BJ (cell line): Measurements from ENCODE around the gene C6orf89. TPM values are rescaled to one million over a fixed set of nuclear protein-coding genes. Genes with fewer than 3 reads are reported as not detected.

Experiments
- CTCF ChIA-PET: fragments of 350-600 bp; formaldehyde crosslinking; extraction: SDS; loops from one replicate; lab custom pipeline; 2021; ENCODE audit warnings: antibody characterized with exemption, inconsistent platforms; lab: Yijun Ruan, JAX
- POLR2A ChIA-PET: fragments of 300-600 bp; sonication (Branson Sonifier 250); formaldehyde crosslinking; extraction: SDS; loops from one replicate; lab custom pipeline; 2021; ENCODE audit warnings: antibody characterized with exemption; lab: Charles Lee
- DNase-seq: peaks from one replicate; pipeline ENCODE4 v3.0.0-alpha.2; 2011; ENCODE audit warnings: low read depth
- H3K27me3 ChIP-seq: 2 replicates; pipeline ENCODE4 v1.6.0; 2011; ENCODE audit warnings: low read length; ENCODE audit not compliant: control insufficient read depth, insufficient read depth
- H3K36me3 ChIP-seq: 2 replicates; pipeline ENCODE4 v1.5.1; 2011; ENCODE audit warnings: low read length; ENCODE audit not compliant: control insufficient read depth, insufficient read depth
- H3K4me3 ChIP-seq: 2 replicates; pipeline ENCODE4 v1.5.1; 2011; ENCODE audit warnings: low read depth, mild to moderate bottlenecking, control low read depth, low read length
- polyA plus RNA-seq: library from polyadenylated mRNA; depleted of rRNA; stranded (reverse); fragments of >200 nt; gene quantifications from 2 replicates; pipeline ENCODE4 v1.2.3, GENCODE V29; 2011
- TF ChIP-seq, protein P1 (sequence below): IDR thresholded peaks from 2 replicates; pipeline ENCODE4 v1.5.1; 2011; ENCODE audit warnings: low read depth, mild to moderate bottlenecking, control low read depth, inconsistent platforms, low read length, moderate library complexity; ENCODE audit not compliant: insufficient read depth

Gene C6orf89
- polyA plus RNA-seq, 1 experiment, result 66.0 TPM

- Histone ChIP-seq H3K36me3 (no peaks in the 10 kb centered on the region), H3K4me3 (no peak overlapping the region), H3K27me3 (peaks cover 13% of the 10 kb centered on the region)
- no peak for DNase-seq
- ChIA-PET POLR2A (no interaction called here), CTCF (interaction anchor here (0.9 to 2.3 kb wide), 3 partner anchors 9 to 77 kb away, joined by 3 to 10 read pairs (median 6); partner anchors contain the start of gene PPIL1)
- TF ChIP-seq, protein P1, sequence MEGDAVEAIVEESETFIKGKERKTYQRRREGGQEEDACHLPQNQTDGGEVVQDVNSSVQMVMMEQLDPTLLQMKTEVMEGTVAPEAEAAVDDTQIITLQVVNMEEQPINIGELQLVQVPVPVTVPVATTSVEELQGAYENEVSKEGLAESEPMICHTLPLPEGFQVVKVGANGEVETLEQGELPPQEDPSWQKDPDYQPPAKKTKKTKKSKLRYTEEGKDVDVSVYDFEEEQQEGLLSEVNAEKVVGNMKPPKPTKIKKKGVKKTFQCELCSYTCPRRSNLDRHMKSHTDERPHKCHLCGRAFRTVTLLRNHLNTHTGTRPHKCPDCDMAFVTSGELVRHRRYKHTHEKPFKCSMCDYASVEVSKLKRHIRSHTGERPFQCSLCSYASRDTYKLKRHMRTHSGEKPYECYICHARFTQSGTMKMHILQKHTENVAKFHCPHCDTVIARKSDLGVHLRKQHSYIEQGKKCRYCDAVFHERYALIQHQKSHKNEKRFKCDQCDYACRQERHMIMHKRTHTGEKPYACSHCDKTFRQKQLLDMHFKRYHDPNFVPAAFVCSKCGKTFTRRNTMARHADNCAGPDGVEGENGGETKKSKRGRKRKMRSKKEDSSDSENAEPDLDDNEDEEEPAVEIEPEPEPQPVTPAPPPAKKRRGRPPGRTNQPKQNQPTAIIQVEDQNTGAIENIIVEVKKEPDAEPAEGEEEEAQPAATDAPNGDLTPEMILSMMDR, result no peak
Measured at GRCh38 chr6:36843170-36843569, 42.6 kb upstream of the C6orf89 start.

GRCh38 chr6:36844232-36845170 lies 41.3 kb upstream of the C6orf89 start:
- TF ChIP-seq, protein P1, result no peak
- ChIA-PET POLR2A (no interaction called here), CTCF (interaction anchor here (2.3 kb wide), 1 partner anchor 78 kb away, joined by 6 read pairs; no protein-coding TSS in a partner anchor)
- Histone ChIP-seq H3K4me3 (no peak overlapping the region), H3K36me3 (no peaks in the 10 kb centered on the region), H3K27me3 (peaks cover 4% of the 10 kb centered on the region; the same call in 1 of the 2 replicates)
- DNase-seq, result no peak

- DNase-seq, result no peak
- TF ChIP-seq, protein P1, result no peak
- H3K36me3 ChIP-seq, result no peaks in the 10 kb centered on the region
- CTCF ChIA-PET, result interaction anchor here (2.3 kb wide), 1 partner anchor 79 kb away, joined by 6 read pairs; no protein-coding TSS in a partner anchor
- no peak overlapping the region for H3K4me3 ChIP-seq
- POLR2A ChIA-PET, result no interaction called here
- peaks cover 2% of the 10 kb centered on the region; the same call in 1 of the 2 replicates for H3K27me3 ChIP-seq
Measured at GRCh38 chr6:36845233-36845632, 40.5 kb upstream of the C6orf89 start.

GRCh38 chr6:36847152-36847551 lies 38.6 kb upstream of the C6orf89 start:
- POLR2A ChIA-PET, result no interaction called here

More at GRCh38 chr6:36847152-36847551, 38.6 kb upstream of the C6orf89 start:
- Histone ChIP-seq H3K36me3 (no peaks in the 10 kb centered on the region), H3K4me3 (no peak overlapping the region), H3K27me3 (peaks cover 2% of the 10 kb centered on the region; the same call in 1 of the 2 replicates)
- CTCF ChIA-PET, result interaction anchor here (0.9 to 7.9 kb wide), 2 partner anchors 79 to 94 kb away, joined by 3 to 194 read pairs; no protein-coding TSS in a partner anchor
- DNase-seq, result no peak
- TF ChIP-seq, protein P1, result no peak
